ENCODE measurements around the gene TEX22. TPM values are rescaled to one million over a fixed set of nuclear protein-coding genes. Genes with fewer than 3 reads are reported as not detected.

TEX22 gene
- total RNA-seq, 1 donor from 2014 or later = 3.2 TPM

- intact Hi-C loops (cut with DNase I) = no loop called here
These were observed 51.8 kb downstream of the TEX22 start for GRCh38 chr14:105450123-105450505.

GRCh38 chr14:105450864-105451720, 52.8 kb downstream of the TEX22 start:
- H3K4me1 ChIP-seq = peaks cover 5% of the 10 kb centered on the region
- intact Hi-C loops (cut with DNase I) = no loop called here
- ATAC-seq (no peak), DNase-seq (no peak)
- no peak overlapping the region for H3K4me3 ChIP-seq
- H3K9me3 ChIP-seq = no peaks in the 10 kb centered on the region
- H3K27me3 ChIP-seq = no peaks in the 10 kb centered on the region
- H3K27ac ChIP-seq = no peak overlapping the region
- peaks cover 56% of the 10 kb centered on the region for H3K36me3 ChIP-seq
- TF ChIP-seq CTCF (IDR thresholded peaks at IDR 0.05) = no peak

More at GRCh38 chr14:105450123-105450505, 51.8 kb downstream of the TEX22 start:
- no peaks in the 10 kb centered on the region for H3K9me3 ChIP-seq
- H3K27ac ChIP-seq = no peak overlapping the region
- no peak overlapping the region for H3K4me3 ChIP-seq
- DNase-seq = no peak
- no peaks in the 10 kb centered on the region for H3K27me3 ChIP-seq
- ATAC-seq = no peak
- no peak for TF ChIP-seq CTCF (IDR thresholded peaks at IDR 0.05)
- peaks cover 5% of the 10 kb centered on the region for H3K4me1 ChIP-seq
- H3K36me3 ChIP-seq = peaks cover 46% of the 10 kb centered on the region

GRCh38 chr14:105452963-105453362, 54.6 kb downstream of the TEX22 start:
- H3K4me1 ChIP-seq = peaks cover 5% of the 10 kb centered on the region
- peaks cover 64% of the 10 kb centered on the region for H3K36me3 ChIP-seq
- no peak for DNase-seq
- intact Hi-C loops (cut with DNase I) = no loop called here
- H3K27me3 ChIP-seq = no peaks in the 10 kb centered on the region
- H3K4me3 ChIP-seq = no peak overlapping the region
- no peak for ATAC-seq
- H3K9me3 ChIP-seq = no peaks in the 10 kb centered on the region
- no peak for TF ChIP-seq CTCF (IDR thresholded peaks at IDR 0.05)
- no peak overlapping the region for H3K27ac ChIP-seq

GRCh38 chr14:105453847-105454246, 55.5 kb downstream of the TEX22 start:
- no peak for TF ChIP-seq CTCF (IDR thresholded peaks at IDR 0.05)
- Histone ChIP-seq H3K4me1 (peaks cover 2% of the 10 kb centered on the region), H3K36me3 (peaks cover 68% of the 10 kb centered on the region)

GRCh38 chr14:105455086-105455640, 56.8 kb downstream of the TEX22 start:
- Histone ChIP-seq H3K4me1 (no peaks in the 10 kb centered on the region), H3K36me3 (peaks cover 64% of the 10 kb centered on the region), H3K27me3 (no peaks in the 10 kb centered on the region), H3K4me3 (no peak overlapping the region), H3K9me3 (no peaks in the 10 kb centered on the region), H3K27ac (no peak overlapping the region)
- TF ChIP-seq CTCF (IDR thresholded peaks at IDR 0.05) = no peak
- intact Hi-C loops (cut with DNase I) = no loop called here
- ATAC-seq (no peak), DNase-seq (no peak)

More at GRCh38 chr14:105453847-105454246, 55.5 kb downstream of the TEX22 start:
- no peaks in the 10 kb centered on the region for H3K27me3 ChIP-seq
- ATAC-seq (no peak), DNase-seq (no peak)
- no peak overlapping the region for H3K4me3 ChIP-seq
- H3K27ac ChIP-seq = no peak overlapping the region
- intact Hi-C loops (cut with DNase I) = no loop called here
- H3K9me3 ChIP-seq = no peaks in the 10 kb centered on the region
